Uterus (tissue), 2 donors: ENCODE measurements around the gene TMEM14B.

Source experiments
- CTCF ChIP-seq, 4 experiments: fragments of 200-600 bp in 2 of 4; fragments of 450-650 bp in 2 of 4; sonication (generic) in 2 of 4; IDR thresholded peaks; one replicate each; pipeline ENCODE4 v1.5.1; 2016 to 2019; ENCODE audit warnings: antibody characterized with exemption in 4 of 4, mild to moderate bottlenecking in 2 of 4, moderate library complexity in 1 of 4
- POLR2A ChIP-seq, 2 donors: fragments of 450-650 bp; IDR thresholded peaks; one replicate each; pipeline ENCODE4 v1.6.1; 2016; ENCODE audit warnings: antibody characterized with exemption in 2 of 2, mild to moderate bottlenecking in 1 of 2, moderate library complexity in 1 of 2

GRCh38 chr6:10736731-10737130, 10.9 kb upstream of the TMEM14B start:
- no peak for TF ChIP-seq CTCF (IDR thresholded peaks at IDR 0.05)
- no peak for TF ChIP-seq POLR2A (IDR thresholded peaks at IDR 0.05)
